Measurements from ENCODE around the gene AJM1. TPM values are rescaled to one million over a fixed set of nuclear protein-coding genes. Genes with fewer than 3 reads are reported as not detected.
"Not testable (repeated sequence)": the region's sequence is repeated elsewhere in the genome, so short reads cannot be mapped to it uniquely, and the experiment has no call there.

AJM1 gene
- total RNA-seq, 2 donors from 2014 or later, result 2.9 to 3.7 TPM

DNA sequence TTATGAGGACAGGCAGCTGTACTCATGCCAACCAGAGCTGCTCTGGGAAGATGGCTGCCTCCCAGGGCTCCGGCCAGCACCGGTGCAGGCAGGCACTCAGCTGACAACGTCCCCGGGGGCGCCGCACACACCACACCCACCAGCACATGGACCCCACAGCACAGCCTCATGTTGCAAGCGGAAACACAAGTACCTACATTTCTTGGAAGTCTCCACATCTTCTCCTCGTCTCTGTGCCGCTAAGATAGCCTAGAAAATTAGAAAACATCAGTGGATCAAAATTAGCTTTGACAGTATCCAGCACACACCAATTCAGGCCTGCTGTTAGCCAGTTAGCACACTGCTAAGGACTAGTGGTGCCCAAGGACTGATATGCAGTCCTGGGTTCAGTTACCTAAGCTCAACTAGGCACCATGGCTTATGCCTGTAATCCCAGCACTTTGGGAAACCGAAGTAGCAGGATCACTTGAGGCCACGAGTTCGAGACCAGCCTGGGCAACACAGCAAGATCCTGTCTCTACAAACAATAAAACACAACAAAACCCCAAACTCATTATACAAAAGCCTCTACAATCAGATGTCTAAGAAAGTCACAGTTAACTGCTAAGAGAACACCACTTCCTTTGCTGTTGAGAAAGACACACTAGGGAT is 21.5 kb downstream of the AJM1 start:
- no peaks in the 10 kb centered on the region for H3K36me3 Mint-ChIP-seq (ENCODE audit: low read depth)
- H3K27ac Mint-ChIP-seq, result peak overlapping the region; percentile 8
- H3K4me1 Mint-ChIP-seq, result peaks cover 8% of the 10 kb centered on the region
- H3K4me3 Mint-ChIP-seq, result no peak overlapping the region
- no peaks in the 10 kb centered on the region for H3K9me3 ChIP-seq (ENCODE audit: control insufficient read depth, low read length, poor library complexity, severe bottlenecking)
- H3K27me3 Mint-ChIP-seq, result no peaks in the 10 kb centered on the region
- ATAC-seq (no peak), DNase-seq (no peak)

DNA sequence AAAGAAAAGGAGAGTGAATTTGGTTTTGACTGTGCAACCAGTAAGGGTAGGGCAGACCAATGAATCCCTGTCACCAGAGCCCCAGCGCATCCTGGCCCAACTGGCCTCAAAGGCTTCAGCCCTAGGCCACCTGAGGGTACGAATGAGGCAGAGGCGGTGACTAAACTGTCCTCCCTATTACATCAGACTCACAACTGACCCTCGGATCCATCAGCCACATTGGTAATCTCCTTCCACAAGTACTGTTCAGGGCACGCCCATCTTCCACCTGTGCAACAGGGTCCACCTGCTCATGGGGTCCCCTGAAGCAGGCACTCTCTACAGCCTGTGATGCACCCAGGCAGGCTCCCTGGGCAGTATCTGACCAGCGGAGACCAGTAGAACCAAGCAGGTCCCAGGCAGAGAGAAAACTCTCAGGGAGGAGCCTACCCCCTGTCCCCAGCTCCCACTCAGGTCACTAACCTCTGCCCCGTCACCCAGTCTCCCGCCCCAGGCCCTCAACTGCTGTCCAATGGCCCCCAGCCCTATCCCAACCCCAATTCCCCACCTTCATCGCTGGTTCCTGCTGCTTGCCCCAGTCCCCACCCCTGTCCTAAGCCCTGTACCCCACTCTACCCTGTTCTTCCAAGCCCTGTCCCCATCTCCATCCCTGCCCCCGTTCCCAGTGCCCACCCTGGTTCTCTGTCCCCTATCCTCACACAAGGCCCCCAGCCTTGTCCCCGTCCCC is 22.9 kb downstream of the AJM1 start:
- H3K27me3 Mint-ChIP-seq, result no peaks in the 10 kb centered on the region
- ATAC-seq (no peak), DNase-seq (no peak)
- H3K27ac Mint-ChIP-seq, result peak overlapping the region; percentile 84
- H3K36me3 Mint-ChIP-seq (ENCODE audit: low read depth), result no peaks in the 10 kb centered on the region
- peaks cover 8% of the 10 kb centered on the region for H3K4me1 Mint-ChIP-seq
- H3K4me3 Mint-ChIP-seq, result peak overlapping the region; percentile 95
- H3K9me3 ChIP-seq (ENCODE audit: control insufficient read depth, low read length, poor library complexity, severe bottlenecking), result no peaks in the 10 kb centered on the region

DNA sequence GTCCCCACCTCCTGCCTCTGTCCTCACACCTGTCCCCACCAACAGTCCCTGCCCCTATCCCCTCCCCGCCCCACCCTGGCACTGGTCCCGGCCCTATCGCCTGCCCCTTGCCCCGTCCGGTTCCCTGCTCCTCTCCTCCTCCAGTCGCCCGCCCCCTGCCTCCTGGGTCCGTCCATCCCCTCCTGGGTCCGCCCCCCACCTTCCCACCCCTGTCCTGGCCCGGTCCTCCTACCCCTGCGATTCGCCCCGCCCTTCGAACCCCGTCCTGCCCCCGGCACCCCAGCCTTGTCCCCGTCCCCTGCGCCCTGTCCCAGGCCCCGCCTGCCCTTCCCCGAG is 23.5 kb downstream of the AJM1 start:
- H3K9me3 ChIP-seq (ENCODE audit: control insufficient read depth, low read length, poor library complexity, severe bottlenecking), result no peaks in the 10 kb centered on the region
- no peak for DNase-seq
- H3K4me3 Mint-ChIP-seq, result peak overlapping the region; percentile 95
- peaks cover 8% of the 10 kb centered on the region for H3K4me1 Mint-ChIP-seq
- no peaks in the 10 kb centered on the region for H3K36me3 Mint-ChIP-seq (ENCODE audit: low read depth)
- ATAC-seq, result peak; percentile 10
- no peaks in the 10 kb centered on the region for H3K27me3 Mint-ChIP-seq
- peak overlapping the region; percentile 84 for H3K27ac Mint-ChIP-seq

DNA sequence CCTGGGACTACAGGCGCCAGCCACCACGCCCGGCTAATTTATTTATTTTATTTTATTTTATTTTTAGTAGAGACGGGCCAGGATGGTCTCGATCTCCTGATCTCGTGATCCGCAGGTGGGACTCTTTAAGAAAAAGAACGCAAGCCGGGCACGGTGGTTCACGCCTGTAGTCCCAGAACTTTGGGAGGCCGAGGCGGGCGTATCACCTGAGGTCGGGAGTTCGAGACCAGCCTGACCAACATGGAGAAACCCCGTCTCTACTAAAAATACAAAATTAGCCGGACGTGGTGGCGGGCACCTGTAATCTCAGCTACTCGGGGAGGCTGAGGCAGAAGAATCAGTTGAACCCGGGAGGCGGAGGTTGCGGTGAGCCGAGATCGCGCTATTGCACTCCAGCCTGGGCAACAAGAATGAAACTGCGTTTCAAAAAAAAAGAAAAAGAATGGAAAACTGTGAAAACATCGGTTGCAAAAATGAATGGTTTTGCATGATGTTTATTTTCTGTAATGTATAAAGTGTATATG is 24.7 kb downstream of the AJM1 start:
- not testable (repeated sequence) for H3K9me3 ChIP-seq (ENCODE audit: control insufficient read depth, low read length, poor library complexity, severe bottlenecking); ATAC-seq; DNase-seq; H3K36me3 Mint-ChIP-seq (ENCODE audit: low read depth); H3K27ac Mint-ChIP-seq; H3K27me3 Mint-ChIP-seq; H3K4me1 Mint-ChIP-seq
- peak overlapping the region; percentile 70 for H3K4me3 Mint-ChIP-seq

DNA sequence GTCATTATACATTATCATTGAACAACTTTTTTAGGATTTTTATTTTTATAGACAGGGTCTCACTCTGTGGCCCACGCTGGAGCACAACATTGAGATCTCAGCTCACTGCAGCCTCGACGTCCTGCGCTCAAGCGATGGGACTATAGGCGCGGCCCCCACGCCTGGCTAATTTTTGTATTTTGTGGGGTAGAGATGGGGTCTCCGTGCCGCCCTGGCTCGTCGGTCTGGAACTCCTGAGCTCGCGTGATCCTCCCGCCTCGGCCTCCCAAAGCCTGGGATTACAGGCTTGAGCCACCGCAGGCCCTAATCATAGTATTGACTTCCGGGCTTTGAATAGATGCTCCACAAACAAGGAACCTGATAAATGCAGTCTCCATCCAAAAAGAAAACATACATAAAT is 25.2 kb downstream of the AJM1 start:
- DNase-seq (no peak), ATAC-seq (no peak)
- no peaks in the 10 kb centered on the region for H3K27me3 Mint-ChIP-seq
- peak overlapping the region; percentile 21 for H3K27ac Mint-ChIP-seq
- peak overlapping the region; percentile 52 for H3K4me3 Mint-ChIP-seq
- no peaks in the 10 kb centered on the region for H3K36me3 Mint-ChIP-seq (ENCODE audit: low read depth)
- peaks cover 8% of the 10 kb centered on the region for H3K4me1 Mint-ChIP-seq
- no peaks in the 10 kb centered on the region for H3K9me3 ChIP-seq (ENCODE audit: control insufficient read depth, low read length, poor library complexity, severe bottlenecking)

DNA sequence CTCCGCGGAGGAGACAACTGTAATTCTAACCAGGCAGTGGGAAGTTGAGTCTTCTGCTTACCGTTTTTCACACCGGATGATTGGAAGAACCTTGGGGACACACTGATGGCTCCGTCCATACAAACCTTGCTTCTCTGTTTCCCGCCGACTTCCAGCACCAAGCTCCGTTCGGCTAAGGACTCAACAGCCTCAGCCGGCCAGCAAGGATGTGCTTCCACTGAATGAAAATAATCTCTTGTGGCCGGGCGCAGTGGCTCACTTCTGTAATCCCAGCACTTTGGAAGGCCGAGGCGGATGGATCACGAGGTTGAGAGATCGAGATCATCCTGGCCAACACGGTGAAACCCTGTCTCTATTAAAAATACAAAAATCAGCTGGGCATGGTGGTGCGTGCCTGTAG is 25.6 kb downstream of the AJM1 start:
- H3K9me3 ChIP-seq (ENCODE audit: control insufficient read depth, low read length, poor library complexity, severe bottlenecking), result no peaks in the 10 kb centered on the region
- Mint-ChIP-seq H3K4me1 (peaks cover 8% of the 10 kb centered on the region), H3K27me3 (no peaks in the 10 kb centered on the region), H3K36me3 (ENCODE audit: low read depth) (no peaks in the 10 kb centered on the region), H3K4me3 (peak overlapping the region; percentile 52), H3K27ac (peak overlapping the region; percentile 21)
- DNase-seq (no peak), ATAC-seq (no peak)

DNA sequence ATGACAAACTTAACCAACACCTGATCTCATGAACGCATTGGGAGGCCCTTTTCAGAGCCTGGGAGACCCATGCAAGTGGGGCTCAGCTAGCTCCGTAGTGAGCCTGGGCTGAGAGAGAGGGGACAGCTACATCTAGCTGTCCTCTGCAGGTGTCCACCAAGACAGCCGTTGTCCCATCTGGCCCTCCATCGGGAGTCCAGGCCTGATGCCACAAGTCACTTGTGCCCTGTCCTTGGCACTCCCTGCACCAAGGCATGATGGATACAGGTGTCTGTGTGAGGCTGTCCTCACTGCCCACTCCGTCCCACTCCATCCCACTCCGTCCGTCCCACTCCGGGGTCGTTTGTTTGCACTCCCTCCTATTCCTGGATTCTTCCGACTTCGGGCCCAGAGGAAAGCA is 26.4 kb downstream of the AJM1 start:
- ATAC-seq (no peak), DNase-seq (no peak)
- no peaks in the 10 kb centered on the region for H3K9me3 ChIP-seq (ENCODE audit: control insufficient read depth, low read length, poor library complexity, severe bottlenecking)
- Mint-ChIP-seq H3K36me3 (ENCODE audit: low read depth) (no peaks in the 10 kb centered on the region), H3K27me3 (no peaks in the 10 kb centered on the region), H3K4me1 (peaks cover 8% of the 10 kb centered on the region), H3K27ac (no peak overlapping the region), H3K4me3 (no peak overlapping the region)

DNA sequence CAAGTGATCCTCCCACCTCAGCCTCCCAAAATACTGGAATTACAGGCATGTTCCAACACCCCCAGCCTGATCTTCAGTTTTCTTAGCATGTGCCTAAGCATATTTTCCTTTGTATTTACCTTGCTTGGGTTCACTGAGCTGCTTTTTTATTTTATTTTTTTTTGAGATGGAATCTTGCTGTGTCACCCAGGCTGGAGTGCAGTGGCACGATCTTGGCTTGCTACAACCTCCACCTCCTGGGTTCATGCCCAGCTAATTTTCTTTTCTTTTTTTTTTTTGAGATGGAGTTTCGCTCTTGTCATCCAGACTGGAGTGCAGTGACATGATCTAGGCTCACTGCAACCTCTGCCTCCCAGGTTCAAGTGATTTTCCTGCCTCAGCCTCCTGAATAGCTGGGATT is 27.3 kb downstream of the AJM1 start:
- not testable (repeated sequence) for DNase-seq; H3K27me3 Mint-ChIP-seq; H3K9me3 ChIP-seq (ENCODE audit: control insufficient read depth, low read length, poor library complexity, severe bottlenecking); ATAC-seq; H3K4me3 Mint-ChIP-seq; H3K36me3 Mint-ChIP-seq (ENCODE audit: low read depth); H3K4me1 Mint-ChIP-seq
- H3K27ac Mint-ChIP-seq, result peak overlapping the region; percentile 16

DNA sequence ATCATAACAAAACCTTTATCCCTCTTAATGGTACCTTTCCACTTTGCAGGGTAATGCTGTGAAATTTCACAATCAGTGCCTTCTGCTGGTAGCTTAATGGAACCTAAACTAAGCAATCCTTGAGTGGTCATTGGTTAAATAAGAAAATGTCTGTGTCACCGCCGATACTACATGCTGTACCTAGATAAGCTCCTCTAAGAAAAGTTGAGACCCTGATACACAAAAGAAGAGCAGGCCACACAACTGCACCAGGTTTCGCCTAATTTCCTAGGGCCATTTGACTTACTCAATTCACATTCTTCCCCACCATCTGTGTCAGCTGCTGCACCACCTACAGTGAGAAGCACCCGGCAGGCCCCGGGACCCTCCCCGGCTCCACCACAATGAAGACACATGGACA is 32.9 kb downstream of the AJM1 start:
- no peak for ATAC-seq
- no peak for DNase-seq
- no peak overlapping the region for H3K4me3 Mint-ChIP-seq
- H3K36me3 Mint-ChIP-seq (ENCODE audit: low read depth), result no peaks in the 10 kb centered on the region
- no peaks in the 10 kb centered on the region for H3K9me3 ChIP-seq (ENCODE audit: control insufficient read depth, low read length, poor library complexity, severe bottlenecking)
- no peaks in the 10 kb centered on the region for H3K4me1 Mint-ChIP-seq
- no peaks in the 10 kb centered on the region for H3K27me3 Mint-ChIP-seq
- no peak overlapping the region for H3K27ac Mint-ChIP-seq

DNA sequence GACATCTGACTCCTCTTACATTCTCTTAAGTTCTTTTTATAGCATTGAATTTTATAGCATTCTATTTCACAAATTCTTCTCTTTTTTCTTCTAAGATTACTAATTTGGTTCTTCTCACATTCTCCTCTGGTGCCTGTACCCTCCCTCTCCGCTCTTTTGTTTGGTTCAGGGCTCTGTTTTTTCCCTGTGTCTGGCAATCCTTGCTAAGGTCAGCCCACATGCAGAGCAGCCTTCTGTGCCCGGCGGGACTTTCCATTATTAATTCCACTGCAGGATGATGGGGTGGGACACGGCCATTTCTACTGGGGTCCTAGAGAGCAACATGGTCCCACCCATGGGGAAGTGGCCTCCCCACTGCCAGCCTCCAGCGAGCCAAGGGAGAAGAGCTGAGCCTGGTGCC is 34.2 kb downstream of the AJM1 start:
- Mint-ChIP-seq H3K4me3 (no peak overlapping the region), H3K27ac (no peak overlapping the region), H3K27me3 (no peaks in the 10 kb centered on the region), H3K4me1 (no peaks in the 10 kb centered on the region), H3K36me3 (ENCODE audit: low read depth) (no peaks in the 10 kb centered on the region)
- DNase-seq (no peak), ATAC-seq (no peak)
- no peaks in the 10 kb centered on the region for H3K9me3 ChIP-seq (ENCODE audit: control insufficient read depth, low read length, poor library complexity, severe bottlenecking)

DNA sequence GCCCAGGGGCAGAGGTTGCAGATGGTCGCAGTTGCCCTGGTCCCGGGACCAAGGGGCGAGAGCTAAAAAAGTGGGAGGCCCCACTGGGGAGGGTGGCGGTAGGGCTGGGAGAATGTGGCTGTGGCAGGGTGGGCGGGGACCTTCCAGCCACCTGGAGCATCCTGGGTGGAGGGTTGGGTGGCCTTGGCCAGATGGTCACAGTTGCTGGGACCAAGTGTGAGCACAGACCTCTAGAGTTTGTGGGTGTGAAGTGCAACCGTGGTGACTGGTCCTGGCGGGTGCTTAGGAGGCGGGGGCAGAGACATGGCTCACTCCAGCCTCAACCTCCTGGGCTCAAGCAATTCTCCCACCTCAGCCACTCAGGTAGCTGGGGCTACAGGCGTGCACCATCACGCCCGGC is 38.4 kb downstream of the AJM1 start:
- no peaks in the 10 kb centered on the region for H3K9me3 ChIP-seq (ENCODE audit: control insufficient read depth, low read length, poor library complexity, severe bottlenecking)
- H3K4me3 Mint-ChIP-seq, result peak overlapping the region; percentile 73
- H3K4me1 Mint-ChIP-seq, result peaks cover 10% of the 10 kb centered on the region
- H3K27me3 Mint-ChIP-seq, result no peaks in the 10 kb centered on the region
- peak overlapping the region; percentile 71 for H3K27ac Mint-ChIP-seq
- DNase-seq (no peak), ATAC-seq (no peak)
- H3K36me3 Mint-ChIP-seq (ENCODE audit: low read depth), result no peaks in the 10 kb centered on the region

DNA sequence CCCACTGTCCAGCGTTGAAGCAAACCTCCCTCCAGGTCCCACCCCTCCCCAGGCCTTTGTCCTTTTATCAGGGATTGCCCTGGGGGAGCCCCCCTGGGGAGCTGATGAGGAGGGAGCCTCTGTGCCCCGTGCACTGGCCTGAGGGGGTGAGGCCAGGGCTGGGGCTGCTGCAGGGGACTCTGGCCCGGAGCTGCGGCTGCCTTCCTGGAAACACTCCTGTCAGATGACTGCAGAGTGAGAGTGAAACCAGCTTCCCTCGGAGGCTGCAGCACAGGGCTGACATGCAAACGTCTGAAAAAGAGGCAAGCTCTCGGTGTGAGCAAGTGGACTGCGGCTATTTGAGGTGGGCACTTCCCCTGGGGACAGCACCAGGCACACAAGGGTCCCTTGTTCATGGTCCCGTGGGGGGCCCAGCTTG is 39.4 kb downstream of the AJM1 start:
- no peaks in the 10 kb centered on the region for H3K27me3 Mint-ChIP-seq
- H3K27ac Mint-ChIP-seq, result peak overlapping the region; percentile 96
- H3K4me1 Mint-ChIP-seq, result peaks cover 10% of the 10 kb centered on the region
- H3K9me3 ChIP-seq (ENCODE audit: control insufficient read depth, low read length, poor library complexity, severe bottlenecking), result no peaks in the 10 kb centered on the region
- H3K4me3 Mint-ChIP-seq, result peak overlapping the region; percentile 87
- no peak for ATAC-seq
- no peaks in the 10 kb centered on the region for H3K36me3 Mint-ChIP-seq (ENCODE audit: low read depth)
- no peak for DNase-seq

DNA sequence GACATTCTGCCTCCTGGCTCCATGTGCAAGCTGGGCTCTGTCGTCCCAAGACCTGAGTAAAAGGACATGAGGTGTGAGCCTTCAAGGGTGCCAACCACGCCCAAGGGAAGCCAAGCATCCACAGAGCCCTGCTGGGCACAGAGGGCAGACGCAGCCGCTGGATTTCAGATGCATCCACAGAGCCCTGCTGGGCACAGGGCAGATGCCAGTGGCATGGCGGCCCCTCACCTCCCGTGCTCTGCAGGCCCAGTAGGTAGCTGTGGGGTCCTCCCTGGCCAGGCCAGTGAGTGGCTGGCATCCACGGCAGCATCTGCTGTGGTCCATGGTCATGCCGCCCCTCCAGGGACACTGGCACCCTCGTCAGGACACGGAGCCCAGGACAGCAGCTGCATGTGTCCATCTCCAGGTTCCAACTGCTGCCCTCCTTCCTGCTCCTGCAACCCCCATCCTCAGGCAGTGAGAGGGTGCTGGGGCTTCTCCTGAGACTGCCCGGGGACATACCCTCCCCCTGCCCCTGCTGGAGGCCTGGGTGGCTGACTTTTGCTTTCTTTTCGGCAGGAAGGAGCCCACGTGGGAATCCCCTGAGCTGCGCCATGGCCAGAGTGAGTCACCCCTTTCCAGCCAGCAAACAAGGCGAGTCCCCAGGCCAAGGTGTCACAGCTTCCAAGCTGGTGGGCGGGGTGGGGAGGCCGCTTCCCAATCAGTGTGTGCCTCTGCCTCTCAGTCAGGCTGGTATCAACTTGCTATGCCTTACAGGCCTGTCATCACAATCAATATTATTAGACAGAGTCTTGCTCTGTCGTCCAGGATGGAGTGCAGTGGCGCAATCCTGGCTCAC is 40.0 kb downstream of the AJM1 start:
- DNase-seq (peak; percentile 68 to 84 (median 68)), ATAC-seq (peak; percentile 62)
- no peaks in the 10 kb centered on the region for H3K9me3 ChIP-seq (ENCODE audit: control insufficient read depth, low read length, poor library complexity, severe bottlenecking)
- Mint-ChIP-seq H3K4me3 (peak overlapping the region; percentile 87), H3K4me1 (peaks cover 14% of the 10 kb centered on the region), H3K36me3 (ENCODE audit: low read depth) (no peaks in the 10 kb centered on the region), H3K27me3 (no peaks in the 10 kb centered on the region), H3K27ac (peak overlapping the region; percentile 96)
